Measurements from ENCODE around the gene FGF1. TPM values are rescaled to one million over a fixed set of nuclear protein-coding genes. Genes with fewer than 3 reads are reported as not detected.

Gene FGF1
- polyA plus RNA-seq, 1 of the 3 experiments (the other 2 are of a cell fraction), result 5.3 TPM

DNA sequence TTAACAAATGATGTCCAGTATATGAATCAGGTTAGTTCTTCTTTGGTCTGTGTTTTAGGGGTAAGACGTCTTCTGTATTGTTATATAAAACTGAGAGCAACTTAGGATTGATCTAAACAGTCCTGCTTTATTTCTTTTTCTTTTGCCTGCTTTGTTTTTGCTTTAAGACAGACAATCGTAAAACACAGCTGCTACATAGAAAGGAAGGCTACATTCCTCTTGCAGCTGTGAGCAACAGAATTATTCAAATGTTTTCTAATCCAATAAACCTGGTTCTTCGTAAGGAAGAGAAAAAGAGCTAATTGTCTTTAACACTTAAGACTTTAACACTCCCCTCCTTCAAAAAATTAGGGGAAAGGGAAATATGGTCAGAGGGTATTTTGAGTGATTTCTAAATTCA lies 14.6 kb downstream of the FGF1 start:
- Histone ChIP-seq H3K9me2 (no peaks in the 10 kb centered on the region), H3K79me2 (ENCODE audit: insufficient read depth) (no peaks in the 10 kb centered on the region), H3K4me1 (ENCODE audit: control insufficient read depth in 1 of 2, insufficient read depth in 2 of 2, low read depth in 1 of 2, low read length in 1 of 2) (peaks cover 8 to 22% of the 10 kb centered on the region in 2 experiments; a peak in 2 of 4 replicates), H3K9ac (no peak overlapping the region), H3K9me3 (no peaks in the 10 kb centered on the region), H3K36me3 (replicated peaks in 1 of 2; ENCODE audit: control insufficient read depth in 1 of 2, insufficient read depth in 2 of 2, low read length in 1 of 2) (no peaks in the 10 kb centered on the region), H3K4me2 (no peak overlapping the region), H4K20me1 (ENCODE audit: insufficient read depth) (no peaks in the 10 kb centered on the region), H2AFZ (ENCODE audit: low read depth) (no peak overlapping the region), H3K27me3 (ENCODE audit: insufficient read depth) (no peaks in the 10 kb centered on the region), H3K27ac (ENCODE audit: low read depth in 2 of 2, low read length in 1 of 2) (no peak overlapping the region), H3F3A (replicated peaks; ENCODE audit: insufficient read depth) (peaks cover 13% of the 10 kb centered on the region), H3K4me3 (ENCODE audit: low read depth in 2 of 2, low read length in 1 of 2) (no peak overlapping the region)
- TF ChIP-seq MEF2A (IDR thresholded peaks at IDR 0.05; ENCODE audit: borderline replicate concordance, low read depth), result no peak
- no peak for TF ChIP-seq RFX5 (IDR thresholded peaks at IDR 0.05; ENCODE audit: low read length)
- POLR2A ChIA-PET, result no interaction called here
- no peak for DNase-seq
- WGBS (ENCODE audit: low lambda C conversion rate), result 87% methylated on average over 3 of the region's 3 CpGs
- CTCF ChIA-PET, result interaction anchor here (1.4 to 8.6 kb wide), 6 partner anchors 10 to 42 kb away, joined by 3 to 60 read pairs (median 10); no protein-coding TSS in a partner anchor

DNA sequence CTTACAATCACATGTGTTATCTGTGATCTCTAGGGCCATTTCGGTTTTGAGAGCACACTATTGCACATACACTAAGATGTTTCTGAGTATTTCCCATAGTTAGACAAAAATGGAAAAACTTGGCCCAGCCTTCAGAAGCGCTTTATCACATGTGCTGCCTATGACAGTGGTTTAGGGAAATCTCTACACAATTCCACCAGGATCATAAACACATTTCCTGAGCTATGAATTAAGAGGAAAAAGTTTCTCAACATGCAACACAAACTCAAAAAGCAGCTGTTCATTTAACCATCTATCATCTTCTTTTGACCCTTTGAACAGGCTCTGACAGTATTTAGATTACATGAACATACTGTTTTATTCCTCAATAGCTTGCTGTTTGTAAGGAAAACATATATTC lies 15.1 kb downstream of the FGF1 start:
- H3K9ac ChIP-seq, result no peak overlapping the region
- no peaks in the 10 kb centered on the region for H3K27me3 ChIP-seq (ENCODE audit: insufficient read depth)
- no peaks in the 10 kb centered on the region for H3K9me2 ChIP-seq
- DNase-seq, result no peak
- no peak overlapping the region for H2AFZ ChIP-seq (ENCODE audit: low read depth)
- POLR2A ChIA-PET, result no interaction called here
- peaks cover 13% of the 10 kb centered on the region for H3F3A ChIP-seq (replicated peaks; ENCODE audit: insufficient read depth)
- H4K20me1 ChIP-seq (ENCODE audit: insufficient read depth), result no peaks in the 10 kb centered on the region
- no peak overlapping the region for H3K4me3 ChIP-seq (ENCODE audit: low read depth in 2 of 2, low read length in 1 of 2)
- H3K9me3 ChIP-seq, result no peaks in the 10 kb centered on the region
- H3K27ac ChIP-seq (ENCODE audit: low read depth in 2 of 2, low read length in 1 of 2), result no peak overlapping the region
- 93% methylated on average over 2 of the region's 2 CpGs for WGBS (ENCODE audit: low lambda C conversion rate)
- H3K36me3 ChIP-seq (replicated peaks in 1 of 2; ENCODE audit: control insufficient read depth in 1 of 2, insufficient read depth in 2 of 2, low read length in 1 of 2), result no peaks in the 10 kb centered on the region
- peaks cover 8 to 22% of the 10 kb centered on the region in 2 experiments; a peak in 2 of 4 replicates for H3K4me1 ChIP-seq (ENCODE audit: control insufficient read depth in 1 of 2, insufficient read depth in 2 of 2, low read depth in 1 of 2, low read length in 1 of 2)
- H3K4me2 ChIP-seq, result no peak overlapping the region
- no peaks in the 10 kb centered on the region for H3K79me2 ChIP-seq (ENCODE audit: insufficient read depth)
- no peak for TF ChIP-seq ELF1 (IDR thresholded peaks at IDR 0.05)
- TF ChIP-seq, protein P1, sequence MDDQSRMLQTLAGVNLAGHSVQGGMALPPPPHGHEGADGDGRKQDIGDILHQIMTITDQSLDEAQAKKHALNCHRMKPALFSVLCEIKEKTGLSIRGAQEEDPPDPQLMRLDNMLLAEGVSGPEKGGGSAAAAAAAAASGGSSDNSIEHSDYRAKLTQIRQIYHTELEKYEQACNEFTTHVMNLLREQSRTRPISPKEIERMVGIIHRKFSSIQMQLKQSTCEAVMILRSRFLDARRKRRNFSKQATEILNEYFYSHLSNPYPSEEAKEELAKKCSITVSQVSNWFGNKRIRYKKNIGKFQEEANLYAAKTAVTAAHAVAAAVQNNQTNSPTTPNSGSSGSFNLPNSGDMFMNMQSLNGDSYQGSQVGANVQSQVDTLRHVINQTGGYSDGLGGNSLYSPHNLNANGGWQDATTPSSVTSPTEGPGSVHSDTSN (IDR thresholded peaks at IDR 0.05), result no peak
- CTCF ChIA-PET, result interaction anchor here (1.2 to 8.6 kb wide), 5 partner anchors 11 to 218 kb away, joined by 3 to 60 read pairs (median 16); no protein-coding TSS in a partner anchor

DNA sequence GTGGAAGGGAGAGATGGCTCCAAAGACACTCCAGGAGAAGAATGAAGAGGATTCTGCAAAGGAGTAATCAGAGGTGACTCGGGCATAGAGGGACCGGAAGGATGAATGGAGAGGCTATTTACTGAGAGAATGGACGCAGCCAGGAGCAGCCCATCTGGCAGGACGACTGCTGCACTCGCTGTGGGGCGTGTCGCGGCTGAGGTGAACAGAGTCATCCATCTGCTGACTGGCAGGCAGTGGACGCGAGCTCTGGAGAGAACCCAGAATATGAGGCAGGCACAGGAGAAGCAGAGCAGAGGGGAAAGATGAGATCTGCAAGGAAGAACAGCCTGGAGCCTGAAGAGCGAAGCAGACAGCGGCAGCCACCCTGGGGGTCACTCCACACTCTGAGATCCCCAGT lies 16.4 kb downstream of the FGF1 start:
- H3F3A ChIP-seq (replicated peaks; ENCODE audit: insufficient read depth), result peaks cover 13% of the 10 kb centered on the region
- H3K4me2 ChIP-seq, result no peak overlapping the region
- H4K20me1 ChIP-seq (ENCODE audit: insufficient read depth), result no peaks in the 10 kb centered on the region
- ChIA-PET CTCF (interaction anchor here (1.2 to 8.6 kb wide), 6 partner anchors 11 to 219 kb away, joined by 3 to 60 read pairs (median 13); no protein-coding TSS in a partner anchor), POLR2A (interaction anchor here (0.8 kb wide), 1 partner anchor 16 kb away, joined by 3 read pairs; no protein-coding TSS in a partner anchor)
- H3K9me2 ChIP-seq, result no peaks in the 10 kb centered on the region
- H3K9ac ChIP-seq, result no peak overlapping the region
- 92% methylated on average over 12 of the region's 12 CpGs for WGBS (ENCODE audit: low lambda C conversion rate)
- TF ChIP-seq SIN3A (IDR thresholded peaks at IDR 0.05; ENCODE audit: borderline replicate concordance, low read depth, low read length) (no peak), FOXM1 (IDR thresholded peaks at IDR 0.05; ENCODE audit: low read depth) (no peak)
- no peaks in the 10 kb centered on the region for H3K79me2 ChIP-seq (ENCODE audit: insufficient read depth)
- no peak overlapping the region for H3K4me3 ChIP-seq (ENCODE audit: low read depth in 2 of 2, low read length in 1 of 2)
- DNase-seq, result no peak
- H3K36me3 ChIP-seq (replicated peaks in 1 of 2; ENCODE audit: control insufficient read depth in 1 of 2, insufficient read depth in 2 of 2, low read length in 1 of 2), result no peaks in the 10 kb centered on the region
- H3K27ac ChIP-seq (ENCODE audit: low read depth in 2 of 2, low read length in 1 of 2), result no peak overlapping the region
- no peaks in the 10 kb centered on the region for H3K9me3 ChIP-seq
- no peaks in the 10 kb centered on the region for H3K27me3 ChIP-seq (ENCODE audit: insufficient read depth)
- H3K4me1 ChIP-seq (ENCODE audit: control insufficient read depth in 1 of 2, insufficient read depth in 2 of 2, low read depth in 1 of 2, low read length in 1 of 2), result peaks cover 8 to 17% of the 10 kb centered on the region in 2 experiments; a peak in 2 of 4 replicates
- H2AFZ ChIP-seq (ENCODE audit: low read depth), result no peak overlapping the region
